HepG2 (cell line): ENCODE measurements around the gene CTSV. TPM values are rescaled to one million over a fixed set of nuclear protein-coding genes. Genes with fewer than 3 reads are reported as not detected.

ENCODE experiments used
- ATAC-seq: fragments of 200-7000 bp; cut with Tn5 transposase; 3 replicates; pipeline ENCODE4 v1.9.1; 2020; ENCODE audit warnings: mild to moderate bottlenecking, moderate library complexity
- BruUV-seq: library from RNA; stranded (reverse); fragments of 400-500 nt; replicated peaks from 2 replicates; lab custom pipeline; 2021; lab: Mats Ljungman, UMichigan
- CTCF ChIA-PET: fragments of 300-600 bp; formaldehyde crosslinking; extraction: SDS; loops from one replicate; lab custom pipeline; 2021; ENCODE audit warnings: low total read pairs, inconsistent platforms, low intra/inter-chr PET ratio; lab: Yijun Ruan, JAX
- POLR2A ChIA-PET: fragments of 350-600 bp; sonication (Branson Sonifier 250); formaldehyde crosslinking; loops from one replicate; lab custom pipeline; 2020; ENCODE audit warnings: antibody characterized with exemption, inconsistent platforms; lab: Yijun Ruan, JAX
- DNase-seq: peaks from one replicate; pipeline ENCODE4 v3.0.0-alpha.2; 2015; ENCODE audit warnings: low spot score
- FAIRE-seq: peaks from 3 replicates; lab custom pipeline; 2011; peaks lifted over from hg19 to GRCh38; lab: Jason Lieb, UNC
- H2AFZ ChIP-seq: one replicate; pipeline ENCODE4 v1.6.1; 2011; ENCODE audit warnings: low read length, inconsistent platforms
- H3K27ac ChIP-seq: fragments of 300-600 bp; 3 replicates; pipeline ENCODE4 v1.8.0; 2011; ENCODE audit warnings: mixed run types, mild to moderate bottlenecking, mixed read lengths, low read length, inconsistent platforms; ENCODE audit not compliant: insufficient read depth; ENCODE audit errors: extremely low read length
- H3K27me3 ChIP-seq, 2 experiments: fragments of 200-600 bp in 1 of 2; 2 replicates in 1 of 2; 3 replicates in 1 of 2; pipeline versions ENCODE4 v1.6.0 to v1.8.0; 2011; ENCODE audit warnings: low read length in 2 of 2, mild to moderate bottlenecking in 2 of 2, moderate library complexity in 2 of 2, inconsistent platforms in 1 of 2; ENCODE audit not compliant: insufficient read depth in 2 of 2, control insufficient read depth in 1 of 2
- H3K36me3 ChIP-seq, 2 experiments: fragments of 200-600 bp in 1 of 2; replicated peaks in 1 of 2; 2 replicates in 1 of 2; 3 replicates in 1 of 2; pipeline versions ENCODE4 v1.5.1 to v1.8.0; 2011; ENCODE audit warnings: low read length in 2 of 2, inconsistent platforms in 1 of 2; ENCODE audit not compliant: insufficient read depth in 2 of 2, control insufficient read depth in 1 of 2
- H3K4me1 ChIP-seq: 2 replicates; pipeline ENCODE4 v1.5.1; 2012; ENCODE audit warnings: low read length, inconsistent platforms; ENCODE audit not compliant: insufficient read depth
- H3K4me2 ChIP-seq: 2 replicates; pipeline ENCODE4 v1.6.0; 2011; ENCODE audit warnings: low read depth, low read length, inconsistent platforms
- H3K4me3 ChIP-seq, 3 experiments: fragments of 200-600 bp in 1 of 3; sonication (generic), shearing (Covaris generic) in 1 of 3; replicated peaks in 1 of 3; 2 replicates each; pipeline ENCODE4 v1.5.1; 2011 to 2016; ENCODE audit warnings: low read length in 3 of 3, inconsistent platforms in 2 of 3, low read depth in 2 of 3, mild to moderate bottlenecking in 2 of 3, control low read depth in 1 of 3, mixed read lengths in 1 of 3; ENCODE audit not compliant: insufficient read depth in 1 of 3
- H3K79me2 ChIP-seq: one replicate; pipeline ENCODE4 v1.6.1; 2011; ENCODE audit warnings: low read length, inconsistent platforms; ENCODE audit not compliant: insufficient read depth
- H3K9ac ChIP-seq: 2 replicates; pipeline ENCODE4 v1.6.0; 2011; ENCODE audit warnings: mild to moderate bottlenecking, low read depth, low read length, inconsistent platforms; ENCODE audit not compliant: insufficient read depth
- H3K9me3 ChIP-seq: 2 replicates; pipeline ENCODE4 v1.5.1; 2012; ENCODE audit warnings: mild to moderate bottlenecking, low read length
- H4K20me1 ChIP-seq: 2 replicates; pipeline ENCODE4 v1.6.0; 2011; ENCODE audit warnings: inconsistent platforms, mild to moderate bottlenecking, low read length, moderate library complexity; ENCODE audit not compliant: insufficient read depth
- AKNA ChIP-seq: sonication (generic); formaldehyde crosslinking; IDR thresholded peaks from 2 replicates; pipeline ENCODE4 v1.4.0; 2020; ENCODE audit warnings: missing genetic modification reagents, borderline replicate concordance
- ARID3A ChIP-seq: IDR thresholded peaks from 2 replicates; pipeline ENCODE4 v1.6.1; 2012; ENCODE audit warnings: low read depth, low read length, improper control_type of control experiment
- HOXA3 ChIP-seq: sonication (generic); formaldehyde crosslinking; IDR thresholded peaks from 2 replicates; pipeline ENCODE4 v1.5.0; 2020; ENCODE audit warnings: missing genetic modification reagents
- KLF9 ChIP-seq: IDR thresholded peaks from 2 replicates; pipeline ENCODE4 v1.6.1; 2016; ENCODE audit warnings: low read depth
- SMAD3 ChIP-seq: sonication (generic); formaldehyde crosslinking; IDR thresholded peaks from 2 replicates; pipeline ENCODE4 v1.4.0; 2020; ENCODE audit warnings: missing genetic modification reagents
- THAP11 ChIP-seq: IDR thresholded peaks from 2 replicates; pipeline ENCODE4 v1.6.1; 2016; ENCODE audit warnings: missing biosample characterization, missing genetic modification reagents
- ZFP37 ChIP-seq: sonication (generic); formaldehyde crosslinking; IDR thresholded peaks from 2 replicates; pipeline ENCODE4 v1.4.0; 2020; ENCODE audit warnings: missing genetic modification reagents, borderline replicate concordance
- ZNF18 ChIP-seq: sonication (generic); formaldehyde crosslinking; IDR thresholded peaks from 2 replicates; pipeline ENCODE4 v1.8.0; 2022; ENCODE audit warnings: mild to moderate bottlenecking, missing genetic modification reagents; ENCODE audit not compliant: insufficient replicate concordance
- ZNF230 ChIP-seq: sonication (generic); formaldehyde crosslinking; IDR thresholded peaks from 2 replicates; pipeline ENCODE4 v1.4.0; 2020; ENCODE audit warnings: mild to moderate bottlenecking, missing genetic modification reagents
- ZNF263 ChIP-seq: sonication (generic); formaldehyde crosslinking; IDR thresholded peaks from 2 replicates; pipeline ENCODE4 v1.4.0; 2020; ENCODE audit warnings: missing genetic modification reagents
- ZNF44 ChIP-seq: sonication (generic); formaldehyde crosslinking; IDR thresholded peaks from 2 replicates; pipeline ENCODE4 v1.5.1; 2020; ENCODE audit warnings: mild to moderate bottlenecking, missing genetic modification reagents
- WGBS: methylation state at CpG from one replicate; pipeline ENCODE4 v1.1.6; 2017; ENCODE audit warnings: low lambda C conversion rate; 5-methylcytosine and 5-hydroxymethylcytosine counted together
- in situ Hi-C: cut with HindIII; loops from 2 replicates; pipeline ENCODE4 v1.10.0; 2017; ENCODE audit warnings: low pct_unique_long_range_greater_than_20kb; ENCODE audit not compliant: extremely low pct_ligation_motif_present
- intact Hi-C: fragments of 100-400 bp; cut with micrococcal nuclease; formaldehyde crosslinking; loops from one replicate; pipeline ENCODE4 v1.10.0; 2022; ENCODE audit not compliant: unreplicated experiment
- polyA plus RNA-seq, 8 experiments: library from polyadenylated mRNA; depleted of rRNA in 3 of 8; stranded (reverse) in 7 of 8; unstranded in 1 of 8; fragments of >200 nt; fragmentation: Illumina TruSeq in 4 of 8; extraction: Trizol in 4 of 8; gene quantifications; 2 replicates each; pipeline versions ENCODE4 v1.2.1 to v1.2.3, GENCODE V29; 2011 to 2016; ENCODE audit warnings: low read depth in 4 of 8, missing spikeins in 1 of 8, mixed read lengths in 1 of 8; ENCODE audit not compliant: insufficient read depth in 1 of 8
- total RNA-seq, 5 experiments: library from RNA; depleted of rRNA; stranded (reverse); fragments of >200 nt; fragmentation: Illumina TruSeq; extraction: Trizol; gene quantifications; 2 replicates each; pipeline ENCODE4 v1.2.3, GENCODE V29; 2016; ENCODE audit warnings: low read depth in 1 of 5

Gene CTSV
- total and polyA plus RNA-seq, 2 of the 13 experiments (the other 11 are each of a cell fraction or from before 2014, with no cell fraction given), result 10.6 to 12.6 TPM

- H3K27me3 ChIP-seq, result no peaks in the 10 kb centered on the region
- H3K9ac ChIP-seq, result no peak overlapping the region
- no peaks in the 10 kb centered on the region for H3K79me2 ChIP-seq
- DNase-seq (no peak), ATAC-seq (no peak), FAIRE-seq (no peak)
- in situ Hi-C loops, result no loop called here
- TF ChIP-seq KLF9 (CRISPR knock-in tag) (no peak), ZNF44 (no peak), THAP11 (no peak), ZNF230 (CRISPR knock-in tag) (no peak), ARID3A (no peak)
- ChIA-PET CTCF (no interaction called here), POLR2A (no interaction called here)
- H3K4me3 ChIP-seq, result no peak overlapping the region
- intact Hi-C loops, result no loop called here
- 45% methylated on average over 3 of the region's 3 CpGs for WGBS
- H3K9me3 ChIP-seq, result no peaks in the 10 kb centered on the region
- BruUV-seq, result no TSS peak
- H3K27ac ChIP-seq, result no peak overlapping the region
- no peaks in the 10 kb centered on the region for H4K20me1 ChIP-seq
- no peak overlapping the region for H3K4me2 ChIP-seq
- no peaks in the 10 kb centered on the region for H3K36me3 ChIP-seq
- H2AFZ ChIP-seq, result no peak overlapping the region
- H3K4me1 ChIP-seq, result 0 out of 2 replicates have a peak, but pooled peaks cover 7% of the 10 kb centered on the region
These were observed 21.9 kb upstream of the CTSV start for GRCh38 chr9:97060796-97061195.

GRCh38 chr9:97059626-97060025 lies 20.7 kb upstream of the CTSV start:
- no peak overlapping the region for H3K27ac ChIP-seq
- no peaks in the 10 kb centered on the region for H3K79me2 ChIP-seq
- ChIA-PET CTCF (no interaction called here), POLR2A (no interaction called here)
- WGBS, result 36% methylated on average over 3 of the region's 3 CpGs
- no peak overlapping the region for H3K4me2 ChIP-seq
- no peaks in the 10 kb centered on the region for H3K9me3 ChIP-seq
- no peaks in the 10 kb centered on the region for H4K20me1 ChIP-seq
- H2AFZ ChIP-seq, result no peak overlapping the region
- no peak overlapping the region for H3K9ac ChIP-seq
- intact Hi-C loops (no loop called here), in situ Hi-C loops (no loop called here)
- H3K36me3 ChIP-seq, result no peaks in the 10 kb centered on the region
- no peak for DNase-seq
- H3K4me3 ChIP-seq, result no peak overlapping the region
- FAIRE-seq, result no peak
- no TSS peak for BruUV-seq
- ATAC-seq, result no peak
- no peaks in the 10 kb centered on the region for H3K27me3 ChIP-seq
- H3K4me1 ChIP-seq, result 0 out of 2 replicates have a peak, but pooled peaks cover 7% of the 10 kb centered on the region
- TF ChIP-seq ZNF18 (CRISPR knock-in tag) (no peak), HOXA3 (CRISPR knock-in tag) (no peak), ZFP37 (CRISPR knock-in tag) (no peak), ZNF263 (CRISPR knock-in tag) (no peak), SMAD3 (CRISPR knock-in tag) (no peak), AKNA (no peak)
